Endothelial cell of umbilical vein (primary cell): ENCODE measurements around the gene MT1H. TPM values are rescaled to one million over a fixed set of nuclear protein-coding genes. Genes with fewer than 3 reads are reported as not detected.

Experiments
- BruUV-seq: library from RNA; stranded (reverse); fragments of 400-500 nt; replicated peaks from 2 replicates; lab custom pipeline; 2021; lab: Mats Ljungman, UMichigan
- CTCF ChIA-PET: fragments of 300-600, 350-600 bp; sonication (Branson Sonifier 250); formaldehyde crosslinking; loops from one replicate; lab custom pipeline; 2021; ENCODE audit warnings: antibody characterized with exemption, inconsistent platforms; lab: Charles Lee
- POLR2A ChIA-PET: fragments of 300-600, 350-600 bp; sonication (Branson Sonifier 250); formaldehyde crosslinking; loops from one replicate; lab custom pipeline; 2021; ENCODE audit warnings: antibody characterized with exemption, inconsistent platforms; lab: Charles Lee
- DNase-seq: peaks from one replicate; pipeline ENCODE4 v3.0.0-alpha.2; 2011; ENCODE audit warnings: low read depth, low spot score
- FAIRE-seq: peaks from 2 replicates; lab custom pipeline; 2011; peaks lifted over from hg19 to GRCh38; lab: Jason Lieb, UNC
- H2AFZ ChIP-seq: 2 replicates; pipeline ENCODE4 v1.6.0; 2012; ENCODE audit warnings: low read depth, low read length, control low read depth, inconsistent platforms
- H3K27ac ChIP-seq: 2 replicates; pipeline ENCODE4 v1.5.1; 2011; ENCODE audit warnings: low read depth, mild to moderate bottlenecking, control low read depth, low read length, moderate library complexity; ENCODE audit not compliant: insufficient read depth
- H3K27me3 ChIP-seq, 2 experiments: 2 replicates each; pipeline versions ENCODE4 v1.6.0 to v1.6.1; 2011; ENCODE audit warnings: low read length in 2 of 2, mixed read lengths in 1 of 2; ENCODE audit not compliant: control insufficient read depth in 2 of 2, insufficient read depth in 2 of 2
- H3K36me3 ChIP-seq, 2 experiments: 2 replicates in 1 of 2; 3 replicates in 1 of 2; pipeline ENCODE4 v1.5.1; 2011; ENCODE audit warnings: low read length in 2 of 2, mild to moderate bottlenecking in 1 of 2, moderate library complexity in 1 of 2; ENCODE audit not compliant: control insufficient read depth in 2 of 2, insufficient read depth in 2 of 2; ENCODE audit errors: extremely low read depth in 1 of 2
- H3K4me1 ChIP-seq: 3 replicates; pipeline ENCODE4 v1.5.1; 2011; ENCODE audit warnings: mild to moderate bottlenecking, low read length; ENCODE audit not compliant: control insufficient read depth, insufficient read depth; ENCODE audit errors: extremely low read depth
- H3K4me2 ChIP-seq: 2 replicates; pipeline ENCODE4 v1.6.1; 2011; ENCODE audit warnings: low read length, control low read depth, mixed read lengths; ENCODE audit not compliant: insufficient read depth
- H3K4me3 ChIP-seq, 3 experiments: fragments of 200-600 bp in 1 of 3; sonication (generic), shearing (Covaris generic) in 1 of 3; replicated peaks in 1 of 3; 2 replicates each; pipeline ENCODE4 v1.5.1; 2011 to 2016; ENCODE audit warnings: control low read depth in 3 of 3, low read length in 3 of 3, mild to moderate bottlenecking in 2 of 3, inconsistent platforms in 1 of 3, low read depth in 1 of 3, moderate library complexity in 1 of 3; ENCODE audit not compliant: insufficient read depth in 1 of 3
- H3K79me2 ChIP-seq: 2 replicates; pipeline ENCODE4 v1.6.0; 2012; ENCODE audit warnings: low read length, inconsistent platforms; ENCODE audit not compliant: control insufficient read depth, insufficient read depth
- H3K9ac ChIP-seq: replicated peaks from 2 replicates; pipeline ENCODE3; 2011; ENCODE audit warnings: low read length, control low read depth; ENCODE audit not compliant: insufficient read depth; ENCODE audit errors: extremely low read depth
- H3K9me1 ChIP-seq: replicated peaks from 3 replicates; pipeline ENCODE4 v1.6.0; 2011; ENCODE audit warnings: mild to moderate bottlenecking, low read length; ENCODE audit not compliant: control insufficient read depth, insufficient read depth; ENCODE audit errors: extremely low read depth
- H3K9me3 ChIP-seq: replicated peaks from 2 replicates; pipeline ENCODE4 v1.5.1; 2012; ENCODE audit warnings: low read length, inconsistent platforms; ENCODE audit not compliant: control insufficient read depth, insufficient read depth
- H4K20me1 ChIP-seq: replicated peaks from 2 replicates; pipeline ENCODE3; 2011; ENCODE audit warnings: mild to moderate bottlenecking, low read length; ENCODE audit not compliant: control insufficient read depth, insufficient read depth; ENCODE audit errors: extremely low read depth
- FOS ChIP-seq: IDR thresholded peaks from 2 replicates; pipeline ENCODE4 v1.6.1; 2011; ENCODE audit warnings: mild to moderate bottlenecking, low read length, moderate library complexity, borderline replicate concordance; ENCODE audit not compliant: insufficient read depth
- GATA2 ChIP-seq: IDR thresholded peaks from 2 replicates; pipeline ENCODE4 v1.7.0; 2011; ENCODE audit warnings: low read depth, mild to moderate bottlenecking, moderate library complexity, mixed read lengths, low read length; ENCODE audit not compliant: insufficient read length, insufficient read depth
- JUN ChIP-seq: IDR thresholded peaks from 2 replicates; pipeline ENCODE4 v1.6.1; 2011; ENCODE audit warnings: borderline replicate concordance, low read depth; ENCODE audit not compliant: insufficient read length, insufficient read depth
- MYC ChIP-seq: IDR thresholded peaks from one replicate; pipeline ENCODE4 v1.6.1; 2011; ENCODE audit warnings: mild to moderate bottlenecking, low read depth, low read length
- POLR2A ChIP-seq: IDR thresholded peaks from 2 replicates; pipeline ENCODE4 v1.6.1; 2012; ENCODE audit warnings: low read depth, mild to moderate bottlenecking, control low read depth, low read length
- POLR2AphosphoS5 ChIP-seq: IDR thresholded peaks from 2 replicates; pipeline ENCODE4 v1.6.1; 2012; ENCODE audit warnings: low read depth, mild to moderate bottlenecking, control low read depth, low read length, moderate library complexity; ENCODE audit not compliant: insufficient read depth
- dilution Hi-C: fragments of 300-500 bp; cut with MboI; formaldehyde crosslinking; loops from one replicate; pipeline ENCODE4 v1.15.0; 2019; ENCODE audit warnings: low sequenced_read_pairs; ENCODE audit not compliant: extremely low pct_ligation_motif_present
- intact Hi-C: fragments of 100-400 bp; cut with micrococcal nuclease; formaldehyde crosslinking; loops from one replicate; pipeline ENCODE4 v1.10.0; 2022
- polyA plus RNA-seq, 4 experiments: library from polyadenylated mRNA; depleted of rRNA in 3 of 4; stranded (reverse) in 3 of 4; unstranded in 1 of 4; fragments of >200 nt; gene quantifications; 2 replicates each; pipeline versions ENCODE4 v1.2.1 to v1.2.3, GENCODE V29; 2011 to 2012; ENCODE audit warnings: missing spikeins in 1 of 4
- total RNA-seq: library from RNA; stranded (reverse); gene quantifications from 2 replicates; pipeline ENCODE4 v1.2.3, GENCODE V29; 2021
- TF ChIP-seq, protein P1 (sequence below), 2 donors: IDR thresholded peaks; 1 replicate in 1 of 2; 2 replicates in 1 of 2; pipeline ENCODE4 v1.5.1; 2011; ENCODE audit warnings: low read length in 2 of 2, mild to moderate bottlenecking in 2 of 2, moderate library complexity in 2 of 2, control low read depth in 1 of 2, inconsistent platforms in 1 of 2, low read depth in 1 of 2; ENCODE audit not compliant: insufficient read depth in 1 of 2; ENCODE audit errors: extremely low read depth in 1 of 2
- TF ChIP-seq, protein P2 (sequence below): IDR thresholded peaks from 2 replicates; pipeline ENCODE4 v1.6.1; 2011; ENCODE audit not compliant: insufficient read depth, insufficient read length

The MT1H gene
- total and polyA plus RNA-seq, 2 donors (not counting 3 experiments of a cell fraction or from before 2014, with no cell fraction given), result not detected

GRCh38 chr16:56679818-56680217 lies 10.2 kb downstream of the MT1H start:
- Histone ChIP-seq H3K4me3 (no peak overlapping the region), H3K27me3 (peaks cover 13 to 14% of the 10 kb centered on the region in 2 experiments), H3K9me3 (no peaks in the 10 kb centered on the region), H3K9ac (no peak overlapping the region), H3K4me2 (no peak overlapping the region), H3K9me1 (no peaks in the 10 kb centered on the region), H4K20me1 (no peaks in the 10 kb centered on the region), H3K4me1 (peaks cover 13% of the 10 kb centered on the region), H3K79me2 (no peaks in the 10 kb centered on the region), H2AFZ (no peak overlapping the region), H3K36me3 (no peaks in the 10 kb centered on the region), H3K27ac (no peak overlapping the region)
- no TSS peak for BruUV-seq
- intact Hi-C loops (no loop called here), dilution Hi-C loops (no loop called here)
- CTCF ChIA-PET, result interaction anchor here (1.1 kb wide), 1 partner anchor 103 kb away, joined by 3 read pairs; no protein-coding TSS in a partner anchor
- no peak for DNase-seq
- POLR2A ChIA-PET, result no interaction called here
- TF ChIP-seq FOS (no peak), GATA2 (no peak), POLR2AphosphoS5 (no peak), POLR2A (no peak), MYC (no peak), JUN (no peak)
- TF ChIP-seq, protein P1, sequence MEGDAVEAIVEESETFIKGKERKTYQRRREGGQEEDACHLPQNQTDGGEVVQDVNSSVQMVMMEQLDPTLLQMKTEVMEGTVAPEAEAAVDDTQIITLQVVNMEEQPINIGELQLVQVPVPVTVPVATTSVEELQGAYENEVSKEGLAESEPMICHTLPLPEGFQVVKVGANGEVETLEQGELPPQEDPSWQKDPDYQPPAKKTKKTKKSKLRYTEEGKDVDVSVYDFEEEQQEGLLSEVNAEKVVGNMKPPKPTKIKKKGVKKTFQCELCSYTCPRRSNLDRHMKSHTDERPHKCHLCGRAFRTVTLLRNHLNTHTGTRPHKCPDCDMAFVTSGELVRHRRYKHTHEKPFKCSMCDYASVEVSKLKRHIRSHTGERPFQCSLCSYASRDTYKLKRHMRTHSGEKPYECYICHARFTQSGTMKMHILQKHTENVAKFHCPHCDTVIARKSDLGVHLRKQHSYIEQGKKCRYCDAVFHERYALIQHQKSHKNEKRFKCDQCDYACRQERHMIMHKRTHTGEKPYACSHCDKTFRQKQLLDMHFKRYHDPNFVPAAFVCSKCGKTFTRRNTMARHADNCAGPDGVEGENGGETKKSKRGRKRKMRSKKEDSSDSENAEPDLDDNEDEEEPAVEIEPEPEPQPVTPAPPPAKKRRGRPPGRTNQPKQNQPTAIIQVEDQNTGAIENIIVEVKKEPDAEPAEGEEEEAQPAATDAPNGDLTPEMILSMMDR (IDR thresholded peaks at IDR 0.05; ENCODE audit: extremely low read depth in 1 of 2, insufficient read depth in 1 of 2, low read depth in 1 of 2, low read length in 2 of 2), result no peak
- TF ChIP-seq, protein P2, sequence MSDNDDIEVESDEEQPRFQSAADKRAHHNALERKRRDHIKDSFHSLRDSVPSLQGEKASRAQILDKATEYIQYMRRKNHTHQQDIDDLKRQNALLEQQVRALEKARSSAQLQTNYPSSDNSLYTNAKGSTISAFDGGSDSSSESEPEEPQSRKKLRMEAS, result no peak
- FAIRE-seq, result no peak
